NOMO-1 treated with dmso at 0.1 percent for 144 hours (cell line): ENCODE measurements around the gene ARRB1.

ENCODE experiments used
- DNase-seq: peaks from one replicate; lab custom pipeline; 2025; ENCODE audit not compliant: unreplicated experiment; lab: John Stamatoyannopoulos, UW

ARRB1 gene

DNA sequence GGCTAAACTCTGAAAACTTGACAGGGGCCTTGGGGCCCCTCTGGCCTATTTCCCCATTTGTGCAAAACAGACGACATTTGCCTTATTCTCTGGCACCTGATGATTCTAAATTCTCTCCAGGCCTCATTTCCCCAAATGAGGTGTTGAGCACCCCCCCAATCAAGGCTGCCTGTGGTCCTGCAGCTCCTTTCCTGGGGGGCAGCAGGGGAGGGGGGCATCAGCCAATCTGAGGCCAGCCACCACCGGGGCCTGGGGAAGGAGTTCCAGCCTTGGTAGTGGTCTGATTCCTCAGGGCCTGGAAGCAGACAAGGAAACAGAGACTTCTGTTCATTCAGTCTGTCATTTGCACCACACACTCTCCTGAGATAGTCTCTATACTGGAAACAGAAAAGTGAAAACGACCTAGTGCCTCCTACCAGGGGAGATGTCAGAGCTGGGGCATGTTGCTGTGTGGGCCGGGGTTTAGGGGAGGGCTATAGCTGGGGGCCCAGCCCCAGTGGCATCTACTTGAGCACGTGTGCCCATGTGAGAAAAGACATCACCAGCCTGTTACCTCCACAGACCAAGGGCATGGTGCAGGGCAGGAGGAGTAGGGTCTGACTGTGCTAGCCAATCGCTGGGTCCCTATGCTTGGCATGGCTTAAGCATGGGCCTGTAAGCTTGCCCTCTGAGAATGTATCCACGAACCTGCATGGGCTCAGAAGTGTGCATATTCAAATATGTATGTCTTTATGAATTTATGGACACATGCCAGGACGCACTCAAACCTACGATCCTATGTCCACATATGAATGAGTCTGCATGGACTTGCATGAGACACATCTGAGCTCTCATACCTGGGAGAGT lies 112.6 kb downstream of the ARRB1 start:
- DNase-seq = no peak

DNA sequence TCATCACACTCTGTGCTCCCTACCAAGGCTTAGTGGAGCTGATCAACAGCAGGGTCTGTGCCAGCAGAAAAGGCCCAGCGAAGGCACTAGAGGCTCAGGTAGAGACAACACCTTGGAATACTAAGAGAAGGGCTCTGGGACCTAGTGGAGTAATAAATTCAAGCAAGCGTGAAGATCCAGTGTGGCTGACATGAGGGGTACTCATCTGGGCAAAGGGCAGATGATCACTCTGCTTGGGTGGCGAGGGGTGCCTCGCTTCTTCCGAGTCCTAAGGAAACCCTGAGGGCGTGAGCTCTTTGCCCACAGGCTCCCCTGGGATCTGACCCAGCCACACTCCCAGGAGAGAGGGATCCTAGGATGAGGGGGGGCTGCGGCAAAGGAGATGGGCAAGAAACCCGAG lies 114.4 kb downstream of the ARRB1 start:
- DNase-seq = no peak

DNA sequence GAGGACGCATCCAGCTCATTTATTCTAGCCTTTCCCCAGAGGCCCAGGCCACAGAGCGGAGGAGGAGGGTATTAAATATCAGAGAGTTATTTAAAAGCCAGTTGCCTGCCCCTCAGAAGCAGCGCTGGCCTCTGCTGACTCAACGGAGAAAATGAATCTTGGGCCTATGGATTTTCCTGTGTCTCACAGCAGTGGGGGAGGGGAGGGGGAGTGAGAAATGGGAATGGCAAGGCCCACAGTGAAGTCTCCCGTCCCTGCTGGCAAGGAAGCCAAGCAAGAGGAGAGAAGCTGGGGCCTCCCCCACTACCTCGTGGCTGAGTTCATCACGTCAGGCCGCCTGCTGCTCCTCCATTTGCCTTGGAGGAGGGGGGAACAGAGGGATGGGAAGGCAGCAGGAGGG lies 115.4 kb downstream of the ARRB1 start:
- DNase-seq = no peak

DNA sequence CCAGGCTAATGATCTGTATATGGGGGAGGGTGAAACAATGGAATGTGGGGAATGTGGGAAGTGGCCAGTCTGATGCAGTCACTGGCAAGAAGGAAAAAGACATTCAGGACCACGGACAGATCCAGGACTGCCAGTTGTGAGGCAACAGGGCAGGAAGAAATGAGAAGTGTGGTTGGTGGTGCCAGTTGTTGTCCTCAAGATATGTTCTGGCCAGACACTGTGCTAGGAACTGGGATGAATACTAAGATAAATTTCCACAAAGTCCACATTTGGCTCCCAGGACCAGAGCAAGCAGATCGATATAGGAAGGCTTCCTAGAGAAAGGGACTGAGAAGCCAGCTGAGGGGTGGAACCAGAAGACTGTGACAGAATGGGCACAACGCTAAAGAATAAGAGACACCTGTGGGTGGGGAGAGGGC lies 117.7 kb downstream of the ARRB1 start:
- DNase-seq = peak; percentile 3

DNA sequence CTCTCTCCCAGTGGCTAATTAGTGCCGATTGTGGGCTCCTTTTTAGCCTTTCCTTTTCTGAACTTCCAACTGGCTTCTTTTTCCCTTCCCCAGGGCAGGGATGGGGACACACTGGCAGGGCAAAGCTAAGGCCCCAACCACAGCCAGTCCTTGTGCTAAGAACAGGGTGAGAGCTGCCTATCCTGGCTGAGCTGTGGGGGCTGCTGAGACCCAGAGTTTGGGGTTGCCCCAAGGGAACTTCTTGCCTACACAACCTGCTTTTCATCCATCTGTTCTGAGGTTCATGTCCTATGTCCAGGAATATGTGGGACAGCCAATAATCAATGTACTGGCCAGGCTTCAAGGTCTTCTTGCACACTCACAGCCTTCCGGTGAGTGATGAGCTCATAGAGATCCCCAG lies 120.8 kb downstream of the ARRB1 start:
- DNase-seq = no peak

DNA sequence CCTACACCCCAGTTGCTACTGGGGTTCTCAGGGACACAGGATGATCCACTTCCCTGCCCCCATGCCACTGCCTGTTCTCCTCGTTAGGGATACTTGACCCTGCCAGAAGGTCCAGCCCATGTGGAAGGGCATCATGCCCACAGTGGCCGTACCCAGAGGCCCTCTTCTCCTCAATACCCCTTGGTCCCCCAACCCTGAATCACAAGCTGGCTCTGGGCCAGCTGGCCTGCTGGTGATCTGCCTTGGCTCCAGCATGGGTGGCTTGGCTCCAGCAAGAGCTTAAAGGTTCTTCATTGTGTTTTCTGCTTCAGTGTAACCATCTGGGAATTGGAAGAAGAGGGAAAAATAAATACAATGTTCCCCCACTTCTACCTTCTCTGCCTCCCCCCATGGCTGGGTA lies 122.0 kb downstream of the ARRB1 start:
- DNase-seq = no peak

DNA sequence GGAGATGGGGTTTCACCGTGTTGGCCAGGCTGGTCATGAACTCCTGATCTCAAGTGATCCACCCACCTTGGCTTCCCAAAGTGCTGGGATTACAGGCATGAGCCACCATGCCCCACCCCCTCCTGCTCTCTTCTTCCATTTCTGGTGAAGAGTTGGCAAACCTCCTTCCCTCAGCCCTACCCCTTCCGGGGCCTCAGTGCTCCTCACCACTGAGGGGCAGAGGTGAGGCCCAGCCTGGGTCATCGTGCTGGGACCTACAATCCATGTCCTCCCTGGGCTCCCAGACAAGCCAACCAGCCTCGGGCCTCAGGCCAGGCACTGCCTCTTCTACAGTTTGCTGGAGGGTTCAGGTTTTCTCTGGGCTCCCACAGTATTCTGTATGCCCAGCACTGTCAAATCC lies 125.7 kb downstream of the ARRB1 start:
- DNase-seq = no peak

DNA sequence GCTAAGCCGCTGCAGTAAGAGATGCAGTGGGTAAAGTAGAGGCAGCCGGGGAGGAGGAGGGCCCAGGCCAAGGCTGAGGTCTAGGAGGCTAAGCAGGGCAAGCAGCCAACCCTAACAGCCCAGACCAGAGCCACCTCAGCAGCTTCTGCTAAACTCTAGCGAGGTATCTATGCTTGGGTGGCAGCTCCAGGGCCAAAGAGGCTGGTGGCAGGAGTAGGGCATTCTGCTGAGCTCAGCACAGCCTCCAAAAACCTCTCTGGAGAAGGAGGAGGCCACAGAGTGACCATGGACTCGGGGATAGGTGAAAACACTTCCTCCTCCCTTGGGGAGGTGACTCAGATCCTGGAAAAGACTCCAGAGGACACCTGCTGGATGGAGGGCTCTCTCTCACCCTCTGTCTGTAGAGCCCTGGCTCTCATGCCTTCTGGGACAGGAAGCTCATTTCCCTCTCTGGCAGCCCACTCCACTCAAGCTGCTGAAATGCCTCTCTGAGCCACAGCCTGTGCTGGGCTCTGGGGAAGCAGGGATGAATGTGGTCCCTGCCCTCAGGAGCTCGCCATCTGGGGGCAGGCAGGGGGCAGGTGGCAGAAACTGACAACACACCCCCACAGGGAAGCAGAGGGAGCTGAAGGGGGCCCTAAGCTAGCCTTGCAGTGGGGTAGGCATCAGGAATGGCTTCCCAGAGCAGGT lies 127.4 kb downstream of the ARRB1 start:
- DNase-seq = no peak

DNA sequence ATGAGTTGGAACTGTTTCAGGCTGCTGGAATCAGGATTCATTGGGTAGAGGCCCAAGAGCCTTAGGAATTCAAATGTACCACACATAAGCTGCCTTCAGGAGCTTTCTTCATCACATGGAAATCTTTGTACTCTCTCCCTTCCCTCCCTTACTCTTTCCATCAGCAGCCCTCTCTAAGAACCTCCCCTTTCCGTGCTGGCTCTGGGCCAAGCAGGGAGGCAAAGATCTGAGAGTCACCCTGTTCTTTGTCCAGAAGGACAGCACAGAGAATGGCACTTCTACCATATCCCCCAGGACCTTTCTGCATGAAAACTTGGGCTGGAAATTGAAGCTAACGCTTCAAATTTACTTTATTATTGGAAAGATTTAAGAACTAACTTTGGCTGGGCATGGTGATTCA lies 131.6 kb downstream of the ARRB1 start:
- DNase-seq = no peak

DNA sequence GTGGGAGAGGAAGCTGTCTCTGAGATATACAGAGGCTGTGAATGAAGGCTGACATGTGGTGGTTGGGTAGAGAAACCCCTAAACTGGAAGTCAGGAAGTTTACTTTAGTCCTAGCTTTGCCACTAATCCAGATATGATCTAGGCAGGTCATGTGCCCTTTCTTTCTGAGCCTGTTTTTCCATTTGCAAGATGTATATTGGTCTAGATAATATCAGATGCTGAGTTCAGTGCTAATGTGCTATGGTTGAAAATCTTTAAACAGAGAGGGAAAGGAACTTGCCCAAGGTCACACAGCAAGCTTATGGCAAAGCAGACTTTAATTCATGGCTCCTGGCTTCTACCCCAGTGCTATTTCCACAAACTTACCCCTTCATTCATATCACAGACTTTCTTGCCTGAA lies 136.6 kb downstream of the ARRB1 start:
- no peak for DNase-seq

DNA sequence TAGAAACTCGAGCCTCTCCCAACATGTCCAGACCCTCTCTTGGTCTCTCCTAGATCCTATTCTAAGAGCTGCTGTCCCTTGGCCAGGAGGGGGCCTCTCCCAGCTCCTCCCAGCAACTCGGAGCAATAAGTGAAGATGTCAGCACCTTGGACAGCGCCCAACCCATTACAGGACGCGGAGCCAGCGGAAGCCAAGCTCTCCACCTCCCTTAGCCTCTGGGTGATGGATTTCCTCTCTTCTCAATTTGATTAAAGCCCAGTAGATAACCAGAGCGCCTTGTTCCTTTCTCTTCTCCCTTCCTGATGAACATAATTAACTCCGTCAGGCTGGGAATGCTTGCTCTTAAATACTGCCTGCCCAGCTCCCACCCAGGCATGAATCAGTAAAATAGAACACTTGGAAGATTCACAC lies 137.0 kb downstream of the ARRB1 start:
- DNase-seq = peak; percentile 11
